WTC11 (cell line): ENCODE results near the gene HAO1. TPM values are rescaled to one million over a fixed set of nuclear protein-coding genes. Genes with fewer than 3 reads are reported as not detected.

ENCODE experiments used
- ATAC-seq: fragments of 200-7000 bp; cut with Tn5 transposase; 2 replicates; pipeline ENCODE4 v1.10.0; 2021; ENCODE audit warnings: mild to moderate bottlenecking, moderate library complexity
- CTCF ChIA-PET: fragments of 300-600 bp; sonication (Branson Sonifier 250); formaldehyde crosslinking; loops from one replicate; lab custom pipeline; 2021; ENCODE audit warnings: antibody characterized with exemption; lab: Charles Lee
- POLR2A ChIA-PET: fragments of 350-600 bp; sonication (Branson Sonifier 250); formaldehyde crosslinking; loops from one replicate; lab custom pipeline; 2021; ENCODE audit warnings: antibody characterized with exemption; lab: Charles Lee
- DNase-seq: peaks from one replicate; pipeline ENCODE4 v3.0.0; 2021; ENCODE audit warnings: low spot score
- H3K27ac Mint-ChIP-seq: 2 replicates; pipeline ENCODE4 v1.8.0; 2021; ENCODE audit warnings: mixed read lengths
- H3K27me3 Mint-ChIP-seq: 2 replicates; pipeline ENCODE4 v1.8.0; 2021; ENCODE audit warnings: low read depth, mild to moderate bottlenecking, moderate library complexity, mixed read lengths
- H3K36me3 Mint-ChIP-seq: 2 replicates; pipeline ENCODE4 v1.8.0; 2021; ENCODE audit warnings: mixed read lengths
- H3K4me1 Mint-ChIP-seq: 2 replicates; pipeline ENCODE4 v1.8.0; 2022; ENCODE audit warnings: mixed read lengths
- H3K4me3 Mint-ChIP-seq: 2 replicates; pipeline ENCODE4 v1.8.0; 2021; ENCODE audit warnings: mild to moderate bottlenecking, moderate library complexity, mixed read lengths
- H3K9me3 Mint-ChIP-seq: 2 replicates; pipeline ENCODE4 v1.8.0; 2021; ENCODE audit warnings: mixed read lengths
- CREM ChIP-seq: sonication (generic); formaldehyde crosslinking; IDR thresholded peaks from 2 replicates; pipeline ENCODE4 v1.8.1; 2022; ENCODE audit warnings: mild to moderate bottlenecking, missing genetic modification reagents, moderate library complexity
- GRHL2 ChIP-seq: fragments of 250-450 bp; sonication (Bioruptor Pico); IDR thresholded peaks from 2 replicates; pipeline ENCODE4 v1.8.0; 2022; ENCODE audit warnings: mild to moderate bottlenecking, moderate library complexity; ENCODE audit not compliant: insufficient replicate concordance, severe bottlenecking
- GTF2I ChIP-seq: fragments of 250-450 bp; sonication (Bioruptor Pico); conservative IDR thresholded peaks from 2 replicates; pipeline ENCODE4 v1.4.0; 2021; ENCODE audit warnings: mild to moderate bottlenecking
- JAZF1 ChIP-seq: fragments of 250-450 bp; sonication (Bioruptor Pico); IDR thresholded peaks from 2 replicates; pipeline ENCODE4 v1.9.0; 2021; ENCODE audit warnings: moderate library complexity, mild to moderate bottlenecking, inconsistent platforms
- JUN ChIP-seq: sonication (generic); formaldehyde crosslinking; IDR thresholded peaks from 2 replicates; pipeline ENCODE4 v1.8.0; 2023; ENCODE audit warnings: mild to moderate bottlenecking, missing genetic modification reagents
- PRRX2 ChIP-seq: fragments of 250-450 bp; sonication (Bioruptor Pico); IDR thresholded peaks from 2 replicates; pipeline ENCODE4 v1.8.0; 2021; ENCODE audit warnings: mild to moderate bottlenecking
- RELA ChIP-seq: sonication (generic); formaldehyde crosslinking; IDR thresholded peaks from 2 replicates; pipeline ENCODE4 v1.8.1; 2022; ENCODE audit warnings: missing genetic modification reagents, mild to moderate bottlenecking, borderline replicate concordance
- SP1 ChIP-seq: sonication (generic); formaldehyde crosslinking; conservative IDR thresholded peaks from 2 replicates; pipeline ENCODE4 v1.8.1; 2022; ENCODE audit warnings: missing genetic modification reagents
- TCF7 ChIP-seq: sonication (generic); formaldehyde crosslinking; IDR thresholded peaks from 2 replicates; pipeline ENCODE4 v1.8.0; 2022; ENCODE audit warnings: mild to moderate bottlenecking, low read depth, missing genetic modification reagents, moderate library complexity
- TEAD4 ChIP-seq: sonication (generic); formaldehyde crosslinking; IDR thresholded peaks from 2 replicates; pipeline ENCODE4 v1.8.0; 2022; ENCODE audit warnings: mild to moderate bottlenecking, missing genetic modification reagents
- ZBTB21 ChIP-seq: sonication (generic); formaldehyde crosslinking; IDR thresholded peaks from 2 replicates; pipeline ENCODE4 v1.8.1; 2023; ENCODE audit warnings: mild to moderate bottlenecking, missing genetic modification reagents, borderline replicate concordance
- ZNF219 ChIP-seq: sonication (generic); formaldehyde crosslinking; IDR thresholded peaks from 2 replicates; pipeline ENCODE4 v1.8.0; 2023; ENCODE audit warnings: missing genetic modification reagents, mild to moderate bottlenecking, borderline replicate concordance
- total RNA-seq: library from RNA; stranded (reverse); gene quantifications from 3 replicates; pipeline ENCODE4 v1.2.3, GENCODE V29; 2021
- TF ChIP-seq, protein P1 (sequence below): sonication (generic); formaldehyde crosslinking; IDR thresholded peaks from 2 replicates; pipeline ENCODE4 v1.8.1; 2023; ENCODE audit warnings: mild to moderate bottlenecking, missing genetic modification reagents, borderline replicate concordance
- TF ChIP-seq, protein P2 (sequence below): sonication (generic); formaldehyde crosslinking; IDR thresholded peaks from 2 replicates; pipeline ENCODE4 v1.8.1; 2023; ENCODE audit warnings: mild to moderate bottlenecking, missing genetic modification reagents, moderate library complexity
- TF ChIP-seq, protein P3 (sequence below): fragments of 250-450 bp; sonication (Bioruptor Pico); IDR thresholded peaks from 2 replicates; pipeline ENCODE4 v1.8.0; 2021; ENCODE audit warnings: mild to moderate bottlenecking
- TF ChIP-seq, protein P4 (sequence below): sonication (generic); formaldehyde crosslinking; conservative IDR thresholded peaks from 2 replicates; pipeline ENCODE4 v1.8.1; 2022; ENCODE audit warnings: mild to moderate bottlenecking, missing genetic modification reagents
- TF ChIP-seq, protein P5 (sequence below): sonication (generic); formaldehyde crosslinking; IDR thresholded peaks from 2 replicates; pipeline ENCODE4 v1.8.1; 2022; ENCODE audit warnings: low read depth, missing genetic modification reagents, borderline replicate concordance
- TF ChIP-seq, protein P6 (sequence below): sonication (generic); formaldehyde crosslinking; IDR thresholded peaks from 2 replicates; pipeline ENCODE4 v1.8.1; 2022; ENCODE audit warnings: low read depth, mild to moderate bottlenecking, moderate library complexity, missing genetic modification reagents, borderline replicate concordance
- TF ChIP-seq, protein P7 (sequence below): fragments of 250-450 bp; sonication (Bioruptor Pico); IDR thresholded peaks from 2 replicates; pipeline ENCODE4 v2.1.2; 2022; ENCODE audit warnings: mild to moderate bottlenecking, moderate library complexity

The HAO1 gene
- total RNA-seq, 1 experiment from 2014 or later: not detected

DNA sequence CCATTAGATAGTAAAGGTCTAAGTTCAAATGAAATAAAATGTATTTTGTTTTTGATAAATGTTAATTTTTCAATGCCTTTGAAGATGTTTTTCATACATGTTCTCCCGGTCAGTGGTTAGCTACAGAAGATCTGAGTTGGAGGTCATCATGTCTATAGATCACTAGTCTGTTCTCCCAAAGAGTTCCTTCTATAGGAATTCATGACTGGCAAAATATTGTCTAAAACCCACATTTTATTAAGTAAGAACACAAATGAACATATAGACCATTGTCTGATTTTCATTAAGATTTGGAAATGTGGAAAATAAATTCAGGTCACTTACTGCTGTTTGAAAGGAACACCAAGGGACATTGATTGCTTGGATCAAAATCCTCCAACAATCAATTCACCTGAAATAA, 23.6 kb downstream of the HAO1 start (continued):
- TF ChIP-seq, protein P1, sequence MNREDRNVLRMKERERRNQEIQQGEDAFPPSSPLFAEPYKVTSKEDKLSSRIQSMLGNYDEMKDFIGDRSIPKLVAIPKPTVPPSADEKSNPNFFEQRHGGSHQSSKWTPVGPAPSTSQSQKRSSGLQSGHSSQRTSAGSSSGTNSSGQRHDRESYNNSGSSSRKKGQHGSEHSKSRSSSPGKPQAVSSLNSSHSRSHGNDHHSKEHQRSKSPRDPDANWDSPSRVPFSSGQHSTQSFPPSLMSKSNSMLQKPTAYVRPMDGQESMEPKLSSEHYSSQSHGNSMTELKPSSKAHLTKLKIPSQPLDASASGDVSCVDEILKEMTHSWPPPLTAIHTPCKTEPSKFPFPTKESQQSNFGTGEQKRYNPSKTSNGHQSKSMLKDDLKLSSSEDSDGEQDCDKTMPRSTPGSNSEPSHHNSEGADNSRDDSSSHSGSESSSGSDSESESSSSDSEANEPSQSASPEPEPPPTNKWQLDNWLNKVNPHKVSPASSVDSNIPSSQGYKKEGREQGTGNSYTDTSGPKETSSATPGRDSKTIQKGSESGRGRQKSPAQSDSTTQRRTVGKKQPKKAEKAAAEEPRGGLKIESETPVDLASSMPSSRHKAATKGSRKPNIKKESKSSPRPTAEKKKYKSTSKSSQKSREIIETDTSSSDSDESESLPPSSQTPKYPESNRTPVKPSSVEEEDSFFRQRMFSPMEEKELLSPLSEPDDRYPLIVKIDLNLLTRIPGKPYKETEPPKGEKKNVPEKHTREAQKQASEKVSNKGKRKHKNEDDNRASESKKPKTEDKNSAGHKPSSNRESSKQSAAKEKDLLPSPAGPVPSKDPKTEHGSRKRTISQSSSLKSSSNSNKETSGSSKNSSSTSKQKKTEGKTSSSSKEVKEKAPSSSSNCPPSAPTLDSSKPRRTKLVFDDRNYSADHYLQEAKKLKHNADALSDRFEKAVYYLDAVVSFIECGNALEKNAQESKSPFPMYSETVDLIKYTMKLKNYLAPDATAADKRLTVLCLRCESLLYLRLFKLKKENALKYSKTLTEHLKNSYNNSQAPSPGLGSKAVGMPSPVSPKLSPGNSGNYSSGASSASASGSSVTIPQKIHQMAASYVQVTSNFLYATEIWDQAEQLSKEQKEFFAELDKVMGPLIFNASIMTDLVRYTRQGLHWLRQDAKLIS (CRISPR knock-in tag): no peak
- TF ChIP-seq, protein P2, sequence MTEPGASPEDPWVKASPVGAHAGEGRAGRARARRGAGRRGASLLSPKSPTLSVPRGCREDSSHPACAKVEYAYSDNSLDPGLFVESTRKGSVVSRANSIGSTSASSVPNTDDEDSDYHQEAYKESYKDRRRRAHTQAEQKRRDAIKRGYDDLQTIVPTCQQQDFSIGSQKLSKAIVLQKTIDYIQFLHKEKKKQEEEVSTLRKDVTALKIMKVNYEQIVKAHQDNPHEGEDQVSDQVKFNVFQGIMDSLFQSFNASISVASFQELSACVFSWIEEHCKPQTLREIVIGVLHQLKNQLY: no peak
- TF ChIP-seq, protein P3, sequence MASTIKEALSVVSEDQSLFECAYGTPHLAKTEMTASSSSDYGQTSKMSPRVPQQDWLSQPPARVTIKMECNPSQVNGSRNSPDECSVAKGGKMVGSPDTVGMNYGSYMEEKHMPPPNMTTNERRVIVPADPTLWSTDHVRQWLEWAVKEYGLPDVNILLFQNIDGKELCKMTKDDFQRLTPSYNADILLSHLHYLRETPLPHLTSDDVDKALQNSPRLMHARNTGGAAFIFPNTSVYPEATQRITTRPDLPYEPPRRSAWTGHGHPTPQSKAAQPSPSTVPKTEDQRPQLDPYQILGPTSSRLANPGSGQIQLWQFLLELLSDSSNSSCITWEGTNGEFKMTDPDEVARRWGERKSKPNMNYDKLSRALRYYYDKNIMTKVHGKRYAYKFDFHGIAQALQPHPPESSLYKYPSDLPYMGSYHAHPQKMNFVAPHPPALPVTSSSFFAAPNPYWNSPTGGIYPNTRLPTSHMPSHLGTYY (CRISPR knock-in tag): no peak
- TF ChIP-seq ZNF219 (CRISPR knock-in tag) (no peak), ZBTB21 (no peak), JUN (CRISPR knock-in tag) (no peak), RELA (CRISPR knock-in tag) (no peak)
- TF ChIP-seq, protein P4, sequence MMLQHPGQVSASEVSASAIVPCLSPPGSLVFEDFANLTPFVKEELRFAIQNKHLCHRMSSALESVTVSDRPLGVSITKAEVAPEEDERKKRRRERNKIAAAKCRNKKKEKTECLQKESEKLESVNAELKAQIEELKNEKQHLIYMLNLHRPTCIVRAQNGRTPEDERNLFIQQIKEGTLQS (CRISPR knock-in tag): no peak
- TF ChIP-seq, protein P5, sequence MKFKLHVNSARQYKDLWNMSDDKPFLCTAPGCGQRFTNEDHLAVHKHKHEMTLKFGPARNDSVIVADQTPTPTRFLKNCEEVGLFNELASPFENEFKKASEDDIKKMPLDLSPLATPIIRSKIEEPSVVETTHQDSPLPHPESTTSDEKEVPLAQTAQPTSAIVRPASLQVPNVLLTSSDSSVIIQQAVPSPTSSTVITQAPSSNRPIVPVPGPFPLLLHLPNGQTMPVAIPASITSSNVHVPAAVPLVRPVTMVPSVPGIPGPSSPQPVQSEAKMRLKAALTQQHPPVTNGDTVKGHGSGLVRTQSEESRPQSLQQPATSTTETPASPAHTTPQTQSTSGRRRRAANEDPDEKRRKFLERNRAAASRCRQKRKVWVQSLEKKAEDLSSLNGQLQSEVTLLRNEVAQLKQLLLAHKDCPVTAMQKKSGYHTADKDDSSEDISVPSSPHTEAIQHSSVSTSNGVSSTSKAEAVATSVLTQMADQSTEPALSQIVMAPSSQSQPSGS (CRISPR knock-in tag): no peak

DNA sequence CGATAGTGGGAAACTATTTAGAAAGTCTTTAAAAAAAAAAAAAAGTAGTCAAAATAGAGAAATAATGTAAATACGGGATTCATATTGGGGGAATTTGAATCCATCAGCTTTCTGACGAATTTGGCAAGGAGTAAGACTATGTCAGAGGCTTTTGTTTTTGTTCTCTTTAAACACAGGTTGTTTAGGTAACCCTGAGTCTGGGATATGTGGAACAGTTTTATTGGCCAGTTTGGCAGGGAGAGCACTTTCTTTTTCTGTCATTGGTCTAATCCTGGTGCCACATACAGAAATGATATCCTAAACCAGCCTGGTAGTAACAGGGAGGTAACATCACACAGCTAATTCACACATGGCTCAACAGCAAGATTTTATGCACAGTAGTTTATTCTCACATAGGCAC, 27.7 kb downstream of the HAO1 start:
- no peak overlapping the region for H3K4me3 Mint-ChIP-seq
- no peak overlapping the region for H3K27ac Mint-ChIP-seq
- DNase-seq (no peak), ATAC-seq (no peak)
- POLR2A ChIA-PET: no interaction called here
- CTCF ChIA-PET: no interaction called here
- no peaks in the 10 kb centered on the region for H3K4me1 Mint-ChIP-seq
- no peaks in the 10 kb centered on the region for H3K9me3 Mint-ChIP-seq
- no peaks in the 10 kb centered on the region for H3K27me3 Mint-ChIP-seq
- no peak for TF ChIP-seq TCF7 (CRISPR knock-in tag)
- no peak for TF ChIP-seq PRRX2 (CRISPR knock-in tag)
- TF ChIP-seq, protein P6, sequence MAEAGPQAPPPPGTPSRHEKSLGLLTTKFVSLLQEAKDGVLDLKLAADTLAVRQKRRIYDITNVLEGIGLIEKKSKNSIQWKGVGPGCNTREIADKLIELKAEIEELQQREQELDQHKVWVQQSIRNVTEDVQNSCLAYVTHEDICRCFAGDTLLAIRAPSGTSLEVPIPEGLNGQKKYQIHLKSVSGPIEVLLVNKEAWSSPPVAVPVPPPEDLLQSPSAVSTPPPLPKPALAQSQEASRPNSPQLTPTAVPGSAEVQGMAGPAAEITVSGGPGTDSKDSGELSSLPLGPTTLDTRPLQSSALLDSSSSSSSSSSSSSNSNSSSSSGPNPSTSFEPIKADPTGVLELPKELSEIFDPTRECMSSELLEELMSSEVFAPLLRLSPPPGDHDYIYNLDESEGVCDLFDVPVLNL (CRISPR knock-in tag): no peak
- no peaks in the 10 kb centered on the region for H3K36me3 Mint-ChIP-seq

DNA sequence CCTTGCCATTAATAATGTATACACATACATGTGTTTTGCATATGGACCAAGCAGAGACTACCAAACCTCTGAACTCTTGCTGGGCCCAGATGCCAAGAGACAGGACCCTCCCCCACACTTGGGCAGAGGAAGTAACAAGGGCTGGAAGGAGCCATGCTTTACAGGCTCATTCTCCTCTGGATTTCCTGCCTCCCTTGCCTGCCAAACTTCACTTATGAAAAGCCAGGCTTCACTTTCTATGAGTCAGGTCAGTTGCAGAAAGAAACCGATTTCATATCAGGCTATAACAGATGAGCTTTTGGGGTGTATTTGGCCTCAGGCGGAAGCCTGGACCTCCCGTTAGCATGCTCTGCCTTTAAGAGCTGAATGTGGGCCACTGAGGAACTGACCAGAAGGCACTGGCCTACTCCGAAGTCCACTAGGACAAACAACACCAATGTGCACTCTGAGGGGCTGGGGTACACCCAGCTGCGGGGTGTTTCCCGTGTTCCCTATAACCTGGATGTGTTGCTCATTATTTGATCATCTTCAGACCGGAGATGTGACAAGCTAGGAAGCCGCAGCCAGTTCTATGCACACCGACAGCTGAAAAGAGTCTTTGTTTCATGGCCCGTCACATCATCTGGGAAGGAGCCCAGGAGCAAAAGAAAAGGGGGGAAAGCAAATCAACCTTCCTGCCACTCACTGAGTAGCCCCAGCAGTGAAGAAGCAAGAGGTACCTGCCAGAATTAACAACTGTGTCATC, 28.5 kb downstream of the HAO1 start:
- no peaks in the 10 kb centered on the region for H3K9me3 Mint-ChIP-seq
- DNase-seq: no peak
- no peak for ATAC-seq
- ChIA-PET CTCF (no interaction called here), POLR2A (no interaction called here)
- no peak overlapping the region for H3K4me3 Mint-ChIP-seq
- H3K36me3 Mint-ChIP-seq: no peaks in the 10 kb centered on the region
- no peak overlapping the region for H3K27ac Mint-ChIP-seq
- no peaks in the 10 kb centered on the region for H3K27me3 Mint-ChIP-seq
- H3K4me1 Mint-ChIP-seq: no peaks in the 10 kb centered on the region
- TF ChIP-seq TEAD4 (CRISPR knock-in tag): no peak
- no peak for TF ChIP-seq JAZF1
- TF ChIP-seq CREM (CRISPR knock-in tag): no peak
- no peak for TF ChIP-seq GTF2I (CRISPR knock-in tag)
- TF ChIP-seq, protein P5 (CRISPR knock-in tag): no peak
- TF ChIP-seq, protein P7, sequence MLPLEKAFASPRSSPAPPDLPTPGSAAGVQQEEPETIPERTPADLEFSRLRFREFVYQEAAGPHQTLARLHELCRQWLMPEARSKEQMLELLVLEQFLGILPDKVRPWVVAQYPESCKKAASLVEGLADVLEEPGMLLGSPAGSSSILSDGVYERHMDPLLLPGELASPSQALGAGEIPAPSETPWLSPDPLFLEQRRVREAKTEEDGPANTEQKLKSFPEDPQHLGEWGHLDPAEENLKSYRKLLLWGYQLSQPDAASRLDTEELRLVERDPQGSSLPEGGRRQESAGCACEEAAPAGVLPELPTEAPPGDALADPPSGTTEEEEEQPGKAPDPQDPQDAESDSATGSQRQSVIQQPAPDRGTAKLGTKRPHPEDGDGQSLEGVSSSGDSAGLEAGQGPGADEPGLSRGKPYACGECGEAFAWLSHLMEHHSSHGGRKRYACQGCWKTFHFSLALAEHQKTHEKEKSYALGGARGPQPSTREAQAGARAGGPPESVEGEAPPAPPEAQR (CRISPR knock-in tag): no peak
- no peak for TF ChIP-seq GRHL2 (CRISPR knock-in tag)
- no peak for TF ChIP-seq SP1
